ENCODE measurements around the gene SLC6A12.
A peak's percentile ranks its signal among the peaks of the same experiment; 100 is the strongest.

SLC6A12 gene

GRCh38 chr12:163406-163986 lies 50.5 kb downstream of the SLC6A12 start:
- DNase-seq (ENCODE audit: low read depth), result no peak

GRCh38 chr12:162467-163307 lies 51.3 kb downstream of the SLC6A12 start:
- no peak for DNase-seq (ENCODE audit: low read depth)

DNA sequence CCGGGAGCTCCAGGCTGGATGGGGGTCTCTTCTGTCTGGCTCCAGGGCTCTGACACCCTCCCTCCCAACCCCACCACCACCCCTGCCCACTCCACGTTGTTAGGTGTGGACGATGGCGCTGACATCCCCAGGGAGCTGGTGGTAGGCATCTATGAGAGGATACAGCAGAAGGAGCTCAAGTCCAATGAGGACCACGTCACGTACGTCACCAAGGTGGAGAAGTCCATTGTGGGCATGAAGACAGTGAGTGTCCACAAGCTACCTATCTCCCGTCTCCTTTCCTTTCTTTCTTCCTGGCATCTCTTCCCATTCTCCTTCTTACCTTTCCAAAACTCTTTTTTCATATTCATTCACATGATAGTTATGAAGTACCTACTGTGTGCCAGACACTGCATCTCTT lies 52.1 kb downstream of the SLC6A12 start:
- no peak for DNase-seq (ENCODE audit: low read depth)

GRCh38 chr12:160858-161257 lies 53.1 kb downstream of the SLC6A12 start:
- no peak for DNase-seq (ENCODE audit: low read depth)

- DNase-seq (ENCODE audit: low read depth), result no peak
These were observed 54.7 kb downstream of the SLC6A12 start for GRCh38 chr12:159156-159782.

GRCh38 chr12:157644-158043 lies 56.3 kb downstream of the SLC6A12 start:
- DNase-seq (ENCODE audit: low read depth), result no peak

DNA sequence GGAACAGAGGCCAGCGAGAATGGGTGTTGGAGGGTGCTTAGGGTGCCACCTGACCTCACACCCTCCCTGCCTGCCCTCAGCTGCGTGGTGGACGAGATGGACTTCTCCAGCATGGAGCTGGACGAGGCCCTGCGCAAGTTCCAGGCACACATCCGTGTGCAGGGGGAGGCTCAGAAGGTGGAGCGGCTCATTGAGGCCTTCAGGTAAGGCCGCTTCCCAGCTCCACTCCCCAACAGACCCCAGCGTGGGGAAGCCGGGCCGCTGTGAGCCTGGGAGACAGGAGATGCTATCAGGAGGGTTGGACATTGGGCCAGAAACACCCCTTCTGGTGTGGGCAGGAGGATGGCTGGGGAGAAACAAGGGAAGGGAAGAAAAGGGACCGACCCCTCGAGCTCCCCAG lies 57.0 kb downstream of the SLC6A12 start:
- DNase-seq (ENCODE audit: low read depth), result no peak

- no peak for DNase-seq (ENCODE audit: low read depth)
These were observed 58.3 kb downstream of the SLC6A12 start for GRCh38 chr12:155646-156045.

DNA sequence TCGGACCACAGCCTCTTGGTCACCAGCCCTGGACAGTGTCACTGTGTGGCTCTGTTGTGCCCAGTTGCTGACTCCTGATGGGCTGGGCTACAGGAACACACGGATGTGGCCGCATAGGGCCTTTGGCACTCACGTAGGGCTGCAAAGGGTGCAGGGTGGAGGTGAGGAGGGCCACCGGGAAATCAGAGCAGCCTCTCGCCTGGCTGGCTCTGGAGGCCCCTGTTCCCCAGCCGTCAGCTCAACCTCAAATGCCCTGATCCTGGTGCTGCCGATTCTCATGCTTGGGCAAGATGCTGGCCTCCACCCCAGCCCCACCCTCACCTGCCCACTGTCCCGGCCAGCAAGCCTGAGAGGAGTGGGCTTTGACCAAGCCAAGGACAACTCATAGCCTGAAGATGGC lies 59.0 kb downstream of the SLC6A12 start:
- DNase-seq (ENCODE audit: low read depth), result no peak

- no peak for DNase-seq (ENCODE audit: low read depth)
These were observed 59.9 kb downstream of the SLC6A12 start for GRCh38 chr12:154058-154457.

DNA sequence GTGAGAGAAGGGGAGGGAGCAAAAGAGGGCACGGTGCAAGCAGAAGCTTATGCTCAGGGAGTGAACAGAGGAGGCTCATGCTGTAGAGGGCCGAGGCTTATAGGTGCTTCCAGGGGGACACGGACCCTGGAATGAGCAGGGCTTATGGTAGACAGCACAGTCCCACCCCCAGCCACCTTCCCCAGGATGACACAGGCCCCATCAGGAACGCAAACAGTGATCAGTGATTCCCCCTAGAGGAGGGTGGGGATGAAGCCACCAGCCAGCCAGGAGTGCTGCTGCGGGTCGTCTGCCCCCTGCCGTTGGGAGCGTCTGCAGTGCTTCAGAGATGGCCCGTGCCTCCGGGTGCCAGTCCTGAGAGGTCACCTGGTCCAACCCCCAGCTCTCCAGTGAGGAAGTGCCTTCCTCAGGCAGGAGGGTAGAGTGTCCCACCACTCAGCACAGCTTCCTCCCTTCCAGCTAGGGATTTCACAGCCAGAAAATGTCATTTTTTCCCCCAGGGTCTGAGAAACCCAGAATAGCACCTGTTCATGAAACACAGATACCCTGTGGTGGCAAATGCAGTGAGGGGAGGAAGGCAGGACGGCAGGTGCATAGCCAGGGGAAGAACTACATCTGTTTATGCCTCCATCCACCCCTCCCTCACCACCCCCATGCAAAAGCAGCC lies 60.7 kb downstream of the SLC6A12 start:
- DNase-seq (ENCODE audit: low read depth), result peak; percentile 43

GRCh38 chr12:152440-152839 lies 61.5 kb downstream of the SLC6A12 start:
- no peak for DNase-seq (ENCODE audit: low read depth)

DNA sequence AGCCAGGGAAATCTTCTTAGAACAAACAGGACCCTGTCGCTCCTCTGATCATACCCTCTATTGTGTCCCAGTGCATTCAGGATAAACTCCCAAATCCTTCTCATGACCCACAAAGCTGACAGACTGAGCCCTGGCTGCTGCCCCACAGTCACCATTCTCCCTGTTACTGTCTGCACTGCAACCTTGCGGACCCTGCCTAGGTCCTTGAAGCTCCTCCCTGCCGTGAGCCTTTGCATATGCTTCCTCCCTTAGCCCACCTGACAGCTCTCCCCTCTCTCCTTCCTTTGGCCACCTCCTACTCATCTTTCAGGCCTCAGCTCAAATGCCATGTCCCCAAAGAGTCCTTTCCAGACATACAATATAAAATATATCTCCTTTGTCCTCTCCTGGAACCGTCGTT lies 62.4 kb downstream of the SLC6A12 start:
- DNase-seq (ENCODE audit: low read depth), result no peak

DNA sequence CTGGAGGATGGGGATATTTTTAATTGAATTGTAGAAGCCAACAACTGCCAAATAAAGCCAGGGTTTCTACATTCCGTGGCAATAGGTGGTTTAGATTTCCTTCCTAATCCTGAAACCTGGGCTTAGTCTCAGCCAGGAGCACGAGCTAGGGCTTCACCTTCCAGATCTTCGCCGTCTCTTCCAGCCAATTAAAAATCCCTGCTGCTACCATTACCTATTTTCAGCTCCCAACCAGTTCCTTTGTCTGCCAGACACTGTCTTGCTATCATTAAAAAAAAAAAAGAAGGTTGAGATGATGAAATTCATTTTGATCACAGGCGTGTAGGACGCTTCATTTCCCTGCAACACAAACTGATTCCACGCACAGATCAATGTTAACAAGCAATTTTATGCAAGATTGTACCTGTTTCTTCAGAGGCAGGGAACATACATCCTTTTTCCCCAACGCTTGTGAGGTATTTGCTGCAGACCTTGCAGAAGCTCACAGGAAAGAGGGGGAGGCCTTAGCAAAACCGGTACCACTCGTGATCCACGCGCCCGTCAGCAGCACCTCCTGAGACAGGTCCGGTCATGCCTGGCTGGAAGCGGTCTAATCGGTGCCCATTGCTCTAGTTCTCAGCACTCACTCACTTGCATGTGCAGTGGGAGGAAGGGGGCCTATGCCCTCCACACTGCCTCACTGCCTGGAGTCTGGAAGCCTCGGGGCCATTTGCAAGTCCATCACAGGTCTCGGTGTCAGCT lies 65.1 kb downstream of the SLC6A12 start:
- no peak for DNase-seq (ENCODE audit: low read depth)

DNA sequence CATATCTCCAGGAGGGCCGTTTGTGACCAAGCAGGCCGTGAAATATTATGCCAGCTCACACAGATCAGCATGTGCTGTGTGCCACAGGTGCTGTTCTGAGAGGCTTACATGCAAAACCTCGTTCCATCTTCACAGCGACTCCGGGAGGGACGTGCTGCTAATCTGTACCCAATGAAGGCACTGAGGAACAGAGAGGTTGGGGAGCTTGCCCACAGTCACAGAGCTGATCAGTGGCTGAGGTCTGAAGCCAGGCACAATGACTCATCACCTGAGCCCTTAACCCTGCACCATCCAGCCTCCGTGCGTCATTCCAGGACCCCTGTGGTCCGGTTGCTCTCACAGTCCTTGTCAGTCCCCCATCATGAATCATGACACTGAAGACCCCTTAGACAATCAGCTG lies 66.7 kb downstream of the SLC6A12 start:
- DNase-seq (ENCODE audit: low read depth), result no peak

DNA sequence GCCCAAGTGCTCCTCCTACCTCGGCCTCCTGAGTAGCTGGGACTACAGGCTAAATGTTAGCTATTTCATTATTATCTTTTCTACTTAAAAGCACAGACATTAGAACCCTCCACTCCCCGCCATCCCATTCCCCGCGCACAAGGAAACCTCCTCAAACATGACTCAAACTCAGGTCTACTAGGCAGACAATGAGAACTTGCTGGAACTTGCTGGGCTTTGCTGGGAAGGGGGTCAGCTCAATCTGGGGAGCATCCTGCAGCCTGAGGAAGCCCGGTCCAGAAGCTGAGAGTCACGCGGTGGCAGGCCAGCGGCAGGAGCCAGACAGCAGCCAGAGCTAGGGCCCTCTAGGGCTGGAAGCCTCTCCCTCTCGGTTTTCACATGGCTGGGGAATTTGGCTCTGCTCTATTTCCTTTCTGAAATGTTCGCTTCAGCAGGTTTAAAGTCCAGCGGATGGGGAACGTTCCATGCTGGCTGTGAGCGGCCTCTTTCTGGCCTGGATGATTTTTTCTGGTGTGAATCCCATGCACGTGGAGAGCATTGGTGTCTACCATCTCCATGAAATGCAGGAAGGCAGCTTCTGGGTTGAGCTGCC lies 68.5 kb downstream of the SLC6A12 start:
- DNase-seq (ENCODE audit: low read depth), result no peak

- no peak for DNase-seq (ENCODE audit: low read depth)
These were observed 69.2 kb downstream of the SLC6A12 start for GRCh38 chr12:144650-145284.

GRCh38 chr12:143964-144649 lies 69.8 kb downstream of the SLC6A12 start:
- DNase-seq (ENCODE audit: low read depth), result no peak

- no peak for DNase-seq (ENCODE audit: low read depth)
These were observed 73.8 kb downstream of the SLC6A12 start for GRCh38 chr12:140162-140561.

All from EH (cell line).